H54 (cell line): Measurements from ENCODE around the gene ACOT6.

Experiments
- DNase-seq: peaks from one replicate; pipeline ENCODE4 v3.0.0; 2011; ENCODE audit warnings: low spot score, mixed read lengths; ENCODE audit not compliant: insufficient read length
- FAIRE-seq: peaks from 3 replicates; lab custom pipeline; 2011; peaks lifted over from hg19 to GRCh38; lab: Jason Lieb, UNC
- POLR2A ChIP-seq: IDR thresholded peaks from 2 replicates; pipeline ENCODE4 v1.6.1; 2011; ENCODE audit warnings: low read depth, mild to moderate bottlenecking, low read length

Gene ACOT6

GRCh38 chr14:73660511-73660910 is 48.2 kb downstream of the ACOT6 start:
- no peak for TF ChIP-seq POLR2A
- DNase-seq (no peak), FAIRE-seq (no peak)

GRCh38 chr14:73661872-73662271 is 49.6 kb downstream of the ACOT6 start:
- FAIRE-seq (peak; percentile 76), DNase-seq (no peak)
- TF ChIP-seq POLR2A = no peak

- TF ChIP-seq POLR2A = no peak
Observed at GRCh38 chr14:73662487-73662943, 50.2 kb downstream of the ACOT6 start.

GRCh38 chr14:73663548-73664212 is 51.4 kb downstream of the ACOT6 start:
- TF ChIP-seq POLR2A = no peak
- FAIRE-seq (peak; percentile 86), DNase-seq (no peak)

More at GRCh38 chr14:73662487-73662943, 50.2 kb downstream of the ACOT6 start:
- DNase-seq (peak; percentile 41), FAIRE-seq (peak; percentile 100)

GRCh38 chr14:73665130-73665529 is 52.8 kb downstream of the ACOT6 start:
- FAIRE-seq (no peak), DNase-seq (no peak)
- no peak for TF ChIP-seq POLR2A

- no peak for DNase-seq
- TF ChIP-seq POLR2A = no peak
- no peak for FAIRE-seq
Observed at GRCh38 chr14:73666583-73666982, 54.3 kb downstream of the ACOT6 start.

- FAIRE-seq = peak; percentile 66
- no peak for DNase-seq
- no peak for TF ChIP-seq POLR2A
Observed at GRCh38 chr14:73667854-73668253, 55.5 kb downstream of the ACOT6 start.
